K562 (cell line): ENCODE measurements around the gene ZNF335. TPM values are rescaled to one million over a fixed set of nuclear protein-coding genes. Genes with fewer than 3 reads are reported as not detected.

Source experiments
- ARID3A ChIP-seq: IDR thresholded peaks from 2 replicates; pipeline ENCODE4 v1.6.1; 2012; ENCODE audit warnings: low read depth, low read length, improper control_type of control experiment, borderline replicate concordance
- BHLHE40 ChIP-seq: IDR thresholded peaks from 2 replicates; pipeline ENCODE4 v1.6.1; 2011; ENCODE audit warnings: low read length, improper control_type of control experiment
- CREB1 ChIP-seq, 2 experiments: sonication (generic) in 1 of 2; formaldehyde crosslinking in 1 of 2; IDR thresholded peaks; 2 replicates each; pipeline versions ENCODE4 v1.6.1 to v1.8.0; 2012 to 2022; ENCODE audit warnings: inconsistent platforms in 1 of 2, mild to moderate bottlenecking in 1 of 2, missing genetic modification reagents in 1 of 2, moderate library complexity in 1 of 2
- GABPB2 ChIP-seq: fragments of 250-450 bp; sonication (Bioruptor Pico); conservative IDR thresholded peaks from 2 replicates; pipeline ENCODE4 v1.5.1; 2021; ENCODE audit warnings: mild to moderate bottlenecking
- HMBOX1 ChIP-seq: sonication (generic); IDR thresholded peaks from 2 replicates; pipeline ENCODE4 v1.6.1; 2016
- HMG20A ChIP-seq: fragments of 450-650 bp; formaldehyde crosslinking; conservative IDR thresholded peaks from 2 replicates; pipeline ENCODE4 v1.4.0; 2020; ENCODE audit warnings: mild to moderate bottlenecking, mixed read lengths
- JUNB ChIP-seq: fragments of 450-650 bp; formaldehyde crosslinking; conservative IDR thresholded peaks from 2 replicates; pipeline ENCODE4 v1.4.0; 2020; ENCODE audit warnings: mild to moderate bottlenecking
- NR2F6 ChIP-seq: fragments of 450-650 bp; formaldehyde crosslinking; IDR thresholded peaks from 2 replicates; pipeline ENCODE4 v1.4.0; 2020; ENCODE audit warnings: mild to moderate bottlenecking
- NR3C1 ChIP-seq: sonication (generic); formaldehyde crosslinking; IDR thresholded peaks from 2 replicates; pipeline ENCODE4 v1.8.1; 2022; ENCODE audit warnings: missing genetic modification reagents
- PTRF ChIP-seq: fragments of 450-650 bp; IDR thresholded peaks from 2 replicates; pipeline ENCODE4 v1.6.1; 2016; ENCODE audit warnings: mild to moderate bottlenecking, missing genetic modification characterization, missing compliant biosample characterization
- RBM17 ChIP-seq: fragments of 200-400 bp; formaldehyde crosslinking; IDR thresholded peaks from 2 replicates; pipeline ENCODE4 v1.6.1; 2017; ENCODE audit warnings: low read depth, mild to moderate bottlenecking, low read length, borderline replicate concordance
- SP1 ChIP-seq: sonication (generic); formaldehyde crosslinking; IDR thresholded peaks from 2 replicates; pipeline ENCODE4 v1.8.1; 2022; ENCODE audit warnings: mild to moderate bottlenecking, missing genetic modification reagents
- SRSF3 ChIP-seq: fragments of 200-400 bp; formaldehyde crosslinking; IDR thresholded peaks from 2 replicates; pipeline ENCODE4 v1.6.1; 2016; ENCODE audit warnings: mild to moderate bottlenecking, low read length, moderate library complexity; ENCODE audit not compliant: insufficient read depth
- TGIF2 ChIP-seq: sonication (generic); formaldehyde crosslinking; IDR thresholded peaks from 2 replicates; pipeline ENCODE4 v1.8.1; 2022; ENCODE audit warnings: mild to moderate bottlenecking, missing genetic modification reagents, moderate library complexity
- THAP7 ChIP-seq: fragments of 250-450 bp; sonication (Bioruptor Pico); IDR thresholded peaks from 2 replicates; pipeline ENCODE4 v1.5.0; 2021
- ZBED1 ChIP-seq: IDR thresholded peaks from 2 replicates; pipeline ENCODE4 v1.6.1; 2014
- ZFP91 ChIP-seq: sonication (generic); formaldehyde crosslinking; IDR thresholded peaks from 2 replicates; pipeline ENCODE4 v1.8.0; 2022; ENCODE audit warnings: mild to moderate bottlenecking, missing genetic modification reagents
- ZNF165 ChIP-seq: fragments of 250-450 bp; sonication (Bioruptor Pico); IDR thresholded peaks from 2 replicates; pipeline ENCODE4 v1.4.0; 2020; ENCODE audit warnings: borderline replicate concordance
- ZNF239 ChIP-seq: fragments of 250-450 bp; sonication (Bioruptor Pico); IDR thresholded peaks from 2 replicates; pipeline ENCODE4 v1.4.0; 2020; ENCODE audit warnings: mild to moderate bottlenecking
- ZNF449 ChIP-seq: fragments of 250-450 bp; sonication (Bioruptor Pico); IDR thresholded peaks from 2 replicates; pipeline ENCODE4 v1.8.0; 2022; ENCODE audit warnings: moderate library complexity, mild to moderate bottlenecking, inconsistent platforms
- polyA plus RNA-seq, 8 experiments: library from polyadenylated mRNA; depleted of rRNA in 4 of 8; stranded (reverse) in 5 of 8; unstranded in 3 of 8; fragments of >200 nt; fragmentation: Nextera tagmentation in 2 of 8; fragmentation: Illumina TruSeq in 1 of 8; extraction: Ambion mirVana in 2 of 8; extraction: Trizol in 1 of 8; gene quantifications; 2 replicates each; pipeline versions ENCODE4 v1.2.1 to v1.2.3, GENCODE V29; 2011 to 2014; ENCODE audit warnings: inconsistent platforms in 1 of 8, missing spikeins in 1 of 8
- total RNA-seq, 7 experiments: library from RNA; depleted of rRNA in 6 of 7; stranded (reverse); fragments of >200 nt in 6 of 7; fragmentation: Illumina TruSeq in 2 of 7; extraction: Trizol in 2 of 7; gene quantifications; 2 replicates each; pipeline versions ENCODE4 v1.2.1 to v1.2.3, GENCODE V29; 2011 to 2021; ENCODE audit warnings: low replicate concordance in 1 of 7

Gene ZNF335
- total and polyA plus RNA-seq, 9 of the 15 experiments (the other 6 are each of a cell fraction or from before 2014, with no cell fraction given) = 0.39 to 16.0 (median 7.6) TPM

- TF ChIP-seq BHLHE40 (peak; percentile 94), JUNB (CRISPR knock-in tag) (peak; percentile 93), HMG20A (CRISPR knock-in tag) (no peak), TGIF2 (CRISPR knock-in tag) (no peak), SP1 (CRISPR knock-in tag) (peak; percentile 94), PTRF (tag) (no peak), HMBOX1 (no peak; the same call in 1 of the 2 replicates), ZNF239 (no peak), SRSF3 (0 out of 2 replicates have a peak, but pooled peaks have one; percentile 53), ZNF449 (CRISPR knock-in tag) (peak; percentile 82; the same call in 1 of the 2 replicates), RBM17 (no peak), THAP7 (CRISPR knock-in tag) (no peak), GABPB2 (no peak), NR3C1 (CRISPR knock-in tag) (no peak), NR2F6 (CRISPR knock-in tag) (peak; percentile 77; the same call in 1 of the 2 replicates), ZFP91 (CRISPR knock-in tag) (no peak), ARID3A (no peak; the same call in 1 of the 2 replicates), CREB1 (IDR thresholded peaks at IDR 0.05) (peak; percentile 97), CREB1 (CRISPR knock-in tag; IDR thresholded peaks at IDR 0.05) (peak; percentile 98), ZNF165 (no peak), ZBED1 (no peak; the same call in 1 of the 2 replicates)
These were observed at the start of gene ZNF335 (continued) for GRCh38 chr20:45971675-45972499.
